ENCODE data around the gene SPN.
"Not testable (repeated sequence)": the region's sequence is repeated elsewhere in the genome, so short reads cannot be mapped to it uniquely, and the experiment has no call there.

GRCh38 chr16:29623253-29623652 lies 39.8 kb upstream of the SPN start:
- TF ChIP-seq CTCF (IDR thresholded peaks at IDR 0.05); NPAS2 (CRISPR knock-in tag; IDR thresholded peaks at IDR 0.05; ENCODE audit: borderline replicate concordance); HOXB13 (CRISPR knock-in tag; IDR thresholded peaks at IDR 0.05; ENCODE audit: low read depth): not testable (repeated sequence)

Data from A549 (cell line).